GM18505 (cell line): ENCODE data around the gene ARG1.
A peak's percentile ranks its signal among the peaks of the same experiment; 100 is the strongest.

Experiments used
- ATAC-seq: cut with Tn5 transposase; IDR thresholded peaks from one replicate; pipeline ENCODE4 v1.9.1; 2021; ENCODE audit not compliant: unreplicated experiment
- POLR2A ChIP-seq: IDR thresholded peaks from 4 replicates; pipeline ENCODE4 v1.6.1; 2011; ENCODE audit warnings: borderline replicate concordance; ENCODE audit not compliant: insufficient read depth, insufficient read length; ENCODE audit errors: extremely low read depth

Gene ARG1

GRCh38 chr6:131613296-131613925 lies 40.4 kb downstream of the ARG1 start:
- no peak for TF ChIP-seq POLR2A
- ATAC-seq = no peak

- ATAC-seq = no peak
Measured at GRCh38 chr6:131615275-131615674, 42.2 kb downstream of the ARG1 start.

GRCh38 chr6:131627724-131628682 lies 55.0 kb downstream of the ARG1 start, which contains the start of gene MED23:
Gene MED23 (minus strand): TSS chr6:131628242. CDS start chr6:131628049, 193 bp downstream.
- peak; percentile 97 for ATAC-seq
- peak; percentile 82 for TF ChIP-seq POLR2A

More at GRCh38 chr6:131615275-131615674, 42.2 kb downstream of the ARG1 start:
- TF ChIP-seq POLR2A = no peak

- TF ChIP-seq POLR2A = no peak
- no peak for ATAC-seq
Measured at GRCh38 chr6:131628726-131629125, 55.7 kb downstream of the ARG1 start.

- no peak for TF ChIP-seq POLR2A
- no peak for ATAC-seq
Measured at GRCh38 chr6:131629651-131630050, 56.6 kb downstream of the ARG1 start.

- TF ChIP-seq POLR2A = no peak
- no peak for ATAC-seq
Measured at GRCh38 chr6:131631625-131632289, 58.7 kb downstream of the ARG1 start.
